ENCODE data around the gene SCMH1.

GRCh38 chr1:41010345-41010744 lies 231.8 kb downstream of the SCMH1 start:
- TF ChIP-seq, protein P1, sequence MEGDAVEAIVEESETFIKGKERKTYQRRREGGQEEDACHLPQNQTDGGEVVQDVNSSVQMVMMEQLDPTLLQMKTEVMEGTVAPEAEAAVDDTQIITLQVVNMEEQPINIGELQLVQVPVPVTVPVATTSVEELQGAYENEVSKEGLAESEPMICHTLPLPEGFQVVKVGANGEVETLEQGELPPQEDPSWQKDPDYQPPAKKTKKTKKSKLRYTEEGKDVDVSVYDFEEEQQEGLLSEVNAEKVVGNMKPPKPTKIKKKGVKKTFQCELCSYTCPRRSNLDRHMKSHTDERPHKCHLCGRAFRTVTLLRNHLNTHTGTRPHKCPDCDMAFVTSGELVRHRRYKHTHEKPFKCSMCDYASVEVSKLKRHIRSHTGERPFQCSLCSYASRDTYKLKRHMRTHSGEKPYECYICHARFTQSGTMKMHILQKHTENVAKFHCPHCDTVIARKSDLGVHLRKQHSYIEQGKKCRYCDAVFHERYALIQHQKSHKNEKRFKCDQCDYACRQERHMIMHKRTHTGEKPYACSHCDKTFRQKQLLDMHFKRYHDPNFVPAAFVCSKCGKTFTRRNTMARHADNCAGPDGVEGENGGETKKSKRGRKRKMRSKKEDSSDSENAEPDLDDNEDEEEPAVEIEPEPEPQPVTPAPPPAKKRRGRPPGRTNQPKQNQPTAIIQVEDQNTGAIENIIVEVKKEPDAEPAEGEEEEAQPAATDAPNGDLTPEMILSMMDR (IDR thresholded peaks at IDR 0.05) = no peak
- TF ChIP-seq EP300 (IDR thresholded peaks at IDR 0.05) (no peak), POLR2A (IDR thresholded peaks at IDR 0.05) (no peak)

All from tibial nerve (tissue), 4 donors.